SK-N-SH (cell line): ENCODE results near the gene CD53. TPM values are rescaled to one million over a fixed set of nuclear protein-coding genes. Genes with fewer than 3 reads are reported as not detected.

ENCODE experiments used
- CTCF ChIA-PET: fragments of 300-600, 350-600 bp; formaldehyde crosslinking; extraction: SDS; loops from one replicate; lab custom pipeline; 2021; lab: Yijun Ruan, JAX
- POLR2A ChIA-PET: fragments of 350-600 bp; sonication (Branson Sonifier 250); formaldehyde crosslinking; extraction: SDS; loops from one replicate; lab custom pipeline; 2020; ENCODE audit warnings: antibody characterized with exemption, inconsistent platforms; lab: Yijun Ruan, JAX
- DNase-seq: peaks from one replicate; pipeline ENCODE4 v3.0.0; 2012
- H2AFZ ChIP-seq: fragments of 200-600 bp; sonication (generic); 2 replicates; pipeline ENCODE4 v1.8.1; 2016; ENCODE audit warnings: antibody characterized with exemption, mild to moderate bottlenecking, low read depth
- H3F3A ChIP-seq: fragments of 200-600 bp; sonication (generic); replicated peaks from 2 replicates; pipeline ENCODE3; 2016; ENCODE audit warnings: antibody characterized with exemption, mild to moderate bottlenecking; ENCODE audit not compliant: insufficient read depth
- H3K27ac ChIP-seq, 2 experiments: fragments of 200-500 bp in 1 of 2; fragments of 200-600 bp in 1 of 2; sonication (Bioruptor generic) in 1 of 2; sonication (generic), shearing (Covaris generic) in 1 of 2; 2 replicates each; pipeline versions ENCODE4 v1.5.1 to v1.6.1; 2014 to 2016; ENCODE audit warnings: low read depth in 2 of 2, inconsistent platforms in 1 of 2, low read length in 1 of 2, mild to moderate bottlenecking in 1 of 2, mixed read lengths in 1 of 2
- H3K27me3 ChIP-seq: fragments of 200-600 bp; sonication (generic), shearing (Covaris generic); 2 replicates; pipeline ENCODE4 v1.6.1; 2016; ENCODE audit warnings: mixed run types; ENCODE audit not compliant: insufficient read depth
- H3K36me3 ChIP-seq, 2 experiments: fragments of 200-500 bp in 1 of 2; fragments of 200-600 bp in 1 of 2; sonication (Bioruptor generic) in 1 of 2; sonication (generic) in 1 of 2; replicated peaks in 1 of 2; 2 replicates each; pipeline versions ENCODE3 to v1.5.1; 2014 to 2016; ENCODE audit warnings: low read length in 1 of 2, mild to moderate bottlenecking in 1 of 2; ENCODE audit not compliant: insufficient read depth in 2 of 2, control insufficient read depth in 1 of 2
- H3K4me1 ChIP-seq, 2 experiments: fragments of 200-500 bp in 1 of 2; fragments of 200-600 bp in 1 of 2; sonication (Bioruptor generic) in 1 of 2; sonication (generic), shearing (Covaris generic) in 1 of 2; 2 replicates each; pipeline versions ENCODE4 v1.5.1 to v1.6.1; 2014 to 2016; ENCODE audit warnings: low read depth in 1 of 2, low read length in 1 of 2, mixed run types in 1 of 2; ENCODE audit not compliant: insufficient read depth in 2 of 2, control insufficient read depth in 1 of 2
- H3K4me2 ChIP-seq: fragments of 200-600 bp; sonication (generic), shearing (Covaris generic); 2 replicates; pipeline ENCODE4 v1.6.1; 2017; ENCODE audit warnings: mixed run types
- H3K4me3 ChIP-seq, 2 experiments: fragments of 200-500 bp in 1 of 2; fragments of 200-600 bp in 1 of 2; sonication (Bioruptor generic) in 1 of 2; sonication (generic), shearing (Covaris generic) in 1 of 2; 2 replicates each; pipeline versions ENCODE4 v1.5.1 to v1.8.1; 2014 to 2016; ENCODE audit warnings: low read depth in 2 of 2, inconsistent platforms in 1 of 2, low read length in 1 of 2, mild to moderate bottlenecking in 1 of 2, mixed read lengths in 1 of 2, moderate library complexity in 1 of 2
- H3K79me2 ChIP-seq: fragments of 200-600 bp; sonication (generic); 2 replicates; pipeline ENCODE4 v1.8.1; 2017; ENCODE audit warnings: mild to moderate bottlenecking; ENCODE audit not compliant: insufficient read depth
- H3K9ac ChIP-seq: fragments of 200-600 bp; sonication (generic); 2 replicates; pipeline ENCODE4 v1.6.1; 2017; ENCODE audit warnings: mixed run types
- H3K9me2 ChIP-seq: fragments of 200-600 bp; sonication (generic); 2 replicates; pipeline ENCODE4 v1.6.1; 2017; ENCODE audit warnings: mixed run types
- H3K9me3 ChIP-seq: fragments of 200-600 bp; sonication (generic); 2 replicates; pipeline ENCODE4 v1.6.1; 2017; ENCODE audit warnings: mixed run types, mild to moderate bottlenecking, moderate library complexity
- H4K20me1 ChIP-seq: fragments of 200-600 bp; sonication (generic); 2 replicates; pipeline ENCODE4 v1.6.1; 2017; ENCODE audit warnings: mild to moderate bottlenecking, mixed run types; ENCODE audit not compliant: insufficient read depth
- ELF1 ChIP-seq: IDR thresholded peaks from 2 replicates; pipeline ENCODE4 v1.4.0; 2012
- EZH2phosphoT487 ChIP-seq: fragments of 200-600 bp; sonication (generic); IDR thresholded peaks from 2 replicates; pipeline ENCODE4 v1.6.1; 2017; ENCODE audit warnings: low read depth, mixed run types, mild to moderate bottlenecking, antibody characterized with exemption, moderate library complexity, borderline replicate concordance
- GABPA ChIP-seq: IDR thresholded peaks from 2 replicates; pipeline ENCODE4 v1.4.0; 2012; ENCODE audit warnings: low read depth, mild to moderate bottlenecking
- IRF3 ChIP-seq: fragments of 150-350 bp; IDR thresholded peaks from 2 replicates; pipeline ENCODE4 v1.6.1; 2016; ENCODE audit warnings: mild to moderate bottlenecking, low read depth, low read length
- JUND ChIP-seq: IDR thresholded peaks from 2 replicates; pipeline ENCODE4 v1.4.0; 2012
- MEF2A ChIP-seq: IDR thresholded peaks from 2 replicates; pipeline ENCODE4 v1.4.0; 2012; ENCODE audit warnings: low read depth, borderline replicate concordance
- NRF1 ChIP-seq: IDR thresholded peaks from 2 replicates; pipeline ENCODE4 v1.6.1; 2012; ENCODE audit warnings: low read depth, mild to moderate bottlenecking, low read length
- RCOR1 ChIP-seq: fragments of 150-350 bp; IDR thresholded peaks from 2 replicates; pipeline ENCODE4 v1.6.1; 2017; ENCODE audit warnings: antibody characterized with exemption, low read length
- RFX5 ChIP-seq: IDR thresholded peaks from 2 replicates; pipeline ENCODE4 v1.6.1; 2012; ENCODE audit warnings: mild to moderate bottlenecking, improper control_type of control experiment, low read length
- SIN3A ChIP-seq: IDR thresholded peaks from 2 replicates; pipeline ENCODE4 v1.6.1; 2012; ENCODE audit warnings: low read depth, mild to moderate bottlenecking, low read length, moderate library complexity, borderline replicate concordance
- TAF1 ChIP-seq: IDR thresholded peaks from 2 replicates; pipeline ENCODE4 v1.6.1; 2012; ENCODE audit warnings: low read depth, mild to moderate bottlenecking, low read length, moderate library complexity, borderline replicate concordance
- TCF12 ChIP-seq: IDR thresholded peaks from 2 replicates; pipeline ENCODE4 v1.4.0; 2012
- USF2 ChIP-seq: fragments of 150-350 bp; IDR thresholded peaks from 2 replicates; pipeline ENCODE4 v1.6.1; 2017; ENCODE audit warnings: antibody characterized with exemption, low read length, low read depth, borderline replicate concordance
- YY1 ChIP-seq: IDR thresholded peaks from 2 replicates; pipeline ENCODE4 v1.4.0; 2012; ENCODE audit warnings: low read depth, mild to moderate bottlenecking
- WGBS: methylation state at CpG from one replicate; pipeline ENCODE4 v1.1.6; 2017; ENCODE audit warnings: low lambda C conversion rate; 5-methylcytosine and 5-hydroxymethylcytosine counted together
- polyA plus RNA-seq, 3 experiments: library from polyadenylated mRNA; depleted of rRNA; stranded (reverse); fragments of >200 nt; gene quantifications; 2 replicates each; pipeline ENCODE4 v1.2.3, GENCODE V29; 2012
- TF ChIP-seq, protein P1 (sequence below): fragments of 200-600 bp; sonication (generic); IDR thresholded peaks from 2 replicates; pipeline ENCODE4 v1.6.1; 2017; ENCODE audit warnings: antibody characterized with exemption, mild to moderate bottlenecking, moderate library complexity
- TF ChIP-seq, protein P2 (sequence below): IDR thresholded peaks from 2 replicates; pipeline ENCODE4 v1.4.0; 2012; ENCODE audit warnings: low read depth, borderline replicate concordance
- TF ChIP-seq, protein P3 (sequence below): IDR thresholded peaks from 2 replicates; pipeline ENCODE4 v1.4.0; 2012; ENCODE audit warnings: low read depth

The CD53 gene
- polyA plus RNA-seq, 1 of the 3 experiments (the other 2 are of a cell fraction), result not detected

GRCh38 chr1:110870721-110871388 lies 2.1 kb upstream of the CD53 start:
- ChIA-PET CTCF (interaction anchor here (0.6 kb wide), 1 partner anchor 106 kb away, joined by 3 read pairs; no protein-coding TSS in a partner anchor), POLR2A (no interaction called here)
- H3K4me1 ChIP-seq, result no peaks in the 10 kb centered on the region
- H3K27me3 ChIP-seq, result no peaks in the 10 kb centered on the region
- no peak overlapping the region for H3K4me3 ChIP-seq
- H3K9me2 ChIP-seq, result no peaks in the 10 kb centered on the region
- no peaks in the 10 kb centered on the region for H3K36me3 ChIP-seq
- no peak for DNase-seq
- H3K27ac ChIP-seq, result no peak overlapping the region
- H3K4me2 ChIP-seq, result no peak overlapping the region
- H3K9ac ChIP-seq, result no peak overlapping the region
- TF ChIP-seq EZH2phosphoT487 (no peak), MEF2A (no peak), TCF12 (no peak), TAF1 (no peak), USF2 (no peak), SIN3A (no peak), RFX5 (no peak), JUND (no peak), RCOR1 (no peak), ELF1 (no peak), NRF1 (no peak), GABPA (no peak), YY1 (no peak), IRF3 (no peak)
- TF ChIP-seq, protein P1, sequence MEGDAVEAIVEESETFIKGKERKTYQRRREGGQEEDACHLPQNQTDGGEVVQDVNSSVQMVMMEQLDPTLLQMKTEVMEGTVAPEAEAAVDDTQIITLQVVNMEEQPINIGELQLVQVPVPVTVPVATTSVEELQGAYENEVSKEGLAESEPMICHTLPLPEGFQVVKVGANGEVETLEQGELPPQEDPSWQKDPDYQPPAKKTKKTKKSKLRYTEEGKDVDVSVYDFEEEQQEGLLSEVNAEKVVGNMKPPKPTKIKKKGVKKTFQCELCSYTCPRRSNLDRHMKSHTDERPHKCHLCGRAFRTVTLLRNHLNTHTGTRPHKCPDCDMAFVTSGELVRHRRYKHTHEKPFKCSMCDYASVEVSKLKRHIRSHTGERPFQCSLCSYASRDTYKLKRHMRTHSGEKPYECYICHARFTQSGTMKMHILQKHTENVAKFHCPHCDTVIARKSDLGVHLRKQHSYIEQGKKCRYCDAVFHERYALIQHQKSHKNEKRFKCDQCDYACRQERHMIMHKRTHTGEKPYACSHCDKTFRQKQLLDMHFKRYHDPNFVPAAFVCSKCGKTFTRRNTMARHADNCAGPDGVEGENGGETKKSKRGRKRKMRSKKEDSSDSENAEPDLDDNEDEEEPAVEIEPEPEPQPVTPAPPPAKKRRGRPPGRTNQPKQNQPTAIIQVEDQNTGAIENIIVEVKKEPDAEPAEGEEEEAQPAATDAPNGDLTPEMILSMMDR, result no peak
- TF ChIP-seq, protein P2, sequence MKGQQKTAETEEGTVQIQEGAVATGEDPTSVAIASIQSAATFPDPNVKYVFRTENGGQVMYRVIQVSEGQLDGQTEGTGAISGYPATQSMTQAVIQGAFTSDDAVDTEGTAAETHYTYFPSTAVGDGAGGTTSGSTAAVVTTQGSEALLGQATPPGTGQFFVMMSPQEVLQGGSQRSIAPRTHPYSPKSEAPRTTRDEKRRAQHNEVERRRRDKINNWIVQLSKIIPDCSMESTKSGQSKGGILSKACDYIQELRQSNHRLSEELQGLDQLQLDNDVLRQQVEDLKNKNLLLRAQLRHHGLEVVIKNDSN, result no peak
- TF ChIP-seq, protein P3, sequence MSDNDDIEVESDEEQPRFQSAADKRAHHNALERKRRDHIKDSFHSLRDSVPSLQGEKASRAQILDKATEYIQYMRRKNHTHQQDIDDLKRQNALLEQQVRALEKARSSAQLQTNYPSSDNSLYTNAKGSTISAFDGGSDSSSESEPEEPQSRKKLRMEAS, result no peak
- H4K20me1 ChIP-seq, result no peaks in the 10 kb centered on the region
- H3K9me3 ChIP-seq, result no peaks in the 10 kb centered on the region
- no peaks in the 10 kb centered on the region for H3F3A ChIP-seq
- H3K79me2 ChIP-seq, result no peaks in the 10 kb centered on the region
- H2AFZ ChIP-seq, result no peak overlapping the region
- 8% methylated on average over 3 of the region's 3 CpGs for WGBS
